Suprapubic skin (tissue), 4 donors: Measurements from ENCODE around the gene TBCA.

Source experiments
- CTCF ChIP-seq, 2 donors: fragments of 200-600 bp in 1 of 2; fragments of 450-650 bp in 1 of 2; sonication (generic) in 1 of 2; IDR thresholded peaks; one replicate each; pipeline ENCODE4 v1.5.1; 2016 to 2019; ENCODE audit warnings: antibody characterized with exemption in 2 of 2, mild to moderate bottlenecking in 1 of 2, moderate library complexity in 1 of 2
- EP300 ChIP-seq: sonication (generic); formaldehyde crosslinking; IDR thresholded peaks from one replicate; pipeline ENCODE4 v1.6.1; 2017; ENCODE audit warnings: antibody characterized with exemption
- POLR2A ChIP-seq, 2 donors: fragments of 450-650 bp; IDR thresholded peaks; one replicate each; pipeline ENCODE4 v1.6.1; 2017; ENCODE audit warnings: antibody characterized with exemption in 2 of 2, mild to moderate bottlenecking in 2 of 2, moderate library complexity in 2 of 2
- POLR2AphosphoS5 ChIP-seq, 3 donors: sonication (generic); formaldehyde crosslinking; IDR thresholded peaks; one replicate each; pipeline ENCODE4 v1.6.1; 2017; ENCODE audit warnings: antibody characterized with exemption in 3 of 3

DNA sequence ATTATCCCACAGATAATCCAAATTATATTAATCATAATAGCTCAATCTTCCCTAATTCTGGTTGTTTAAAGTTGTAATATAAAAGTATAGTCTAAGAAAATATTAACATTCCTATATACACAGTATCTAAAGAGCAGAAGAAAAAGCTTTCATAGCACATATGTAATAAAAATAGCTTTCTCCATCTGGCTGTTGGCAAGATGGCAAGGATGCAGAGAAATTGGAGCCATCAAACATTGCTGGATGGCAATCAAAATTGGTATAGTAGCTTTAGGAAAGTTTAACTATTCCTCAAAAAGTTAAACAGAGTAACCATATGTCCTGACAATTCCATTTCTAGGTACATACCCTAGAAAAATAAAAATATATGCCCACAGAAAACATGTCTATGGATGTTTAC is 66.8 kb downstream of the TBCA start:
- TF ChIP-seq CTCF (IDR thresholded peaks at IDR 0.05) (no peak), POLR2A (IDR thresholded peaks at IDR 0.05) (no peak), POLR2AphosphoS5 (IDR thresholded peaks at IDR 0.05) (no peak), EP300 (no peak)
